ENCODE measurements around the gene CELA3B. TPM values are rescaled to one million over a fixed set of nuclear protein-coding genes. Genes with fewer than 3 reads are reported as not detected.

The CELA3B gene
- total and polyA plus RNA-seq, 2 of the 8 experiments (the other 6 are each of a cell fraction or from before 2014, with no cell fraction given) = not detected

DNA sequence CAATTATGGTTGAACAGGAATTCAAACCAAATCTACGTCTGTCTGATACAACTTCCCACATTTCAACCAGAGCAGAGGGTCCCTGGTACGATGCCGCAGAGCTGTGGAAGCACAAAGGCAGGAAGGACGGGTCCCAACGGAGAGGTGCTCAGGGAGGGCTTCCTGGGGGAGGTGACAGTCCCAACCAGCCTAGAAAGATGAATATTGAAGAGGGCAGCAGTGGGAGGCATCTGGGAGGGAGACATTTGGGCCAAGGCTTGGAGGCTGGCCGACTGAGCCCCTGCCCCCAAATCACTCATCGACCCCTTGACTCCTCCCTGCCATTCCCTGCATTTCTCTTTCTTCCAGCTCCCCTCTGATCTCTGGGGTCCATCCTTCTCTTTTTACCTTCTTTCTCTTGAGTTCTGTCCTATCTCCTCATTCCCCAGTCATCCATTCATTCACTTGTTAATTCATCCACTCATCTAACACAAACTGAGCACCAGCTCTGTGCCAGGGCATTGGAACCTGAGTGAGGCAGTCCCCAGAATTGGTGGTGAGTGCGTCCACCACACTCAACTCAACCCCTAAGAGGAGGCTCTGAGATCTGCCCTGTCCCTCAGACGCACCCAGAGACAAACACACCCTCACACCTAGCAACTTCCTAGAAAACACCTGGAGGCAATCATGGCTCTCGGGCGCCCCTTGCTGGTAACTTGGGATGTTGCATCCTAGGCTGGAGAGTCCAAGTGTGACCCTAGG is 13.2 kb upstream of the CELA3B start (continued):
- TF ChIP-seq RBBP5 (IDR thresholded peaks at IDR 0.05; ENCODE audit: borderline replicate concordance, low read depth, low read length) (no peak), TEAD4 (IDR thresholded peaks at IDR 0.05; ENCODE audit: low read depth, low read length) (no peak), MAFK (IDR thresholded peaks at IDR 0.05; ENCODE audit: low read depth, low read length) (no peak), TCF12 (IDR thresholded peaks at IDR 0.05; ENCODE audit: low read depth, low read length) (peak; percentile 74; the same call in 1 of the 2 replicates), RAD21 (IDR thresholded peaks at IDR 0.05 in 1 of 2, conservative IDR thresholded peaks at IDR 0.05 in 1 of 2; ENCODE audit: low read depth in 2 of 2, low read length in 2 of 2) (peak; percentile 99 to 100), CREB1 (IDR thresholded peaks at IDR 0.05) (peak; percentile 25; the same call in 1 of the 2 replicates), BACH1 (IDR thresholded peaks at IDR 0.05; ENCODE audit: low read length) (no peak), SP1 (IDR thresholded peaks at IDR 0.05; ENCODE audit: low read depth, low read length) (no peak), CBX5 (IDR thresholded peaks at IDR 0.05; ENCODE audit: low read depth, low read length) (no peak), KDM5A (IDR thresholded peaks at IDR 0.05; ENCODE audit: low read length) (no peak), RNF2 (IDR thresholded peaks at IDR 0.05; ENCODE audit: borderline replicate concordance, low read depth, low read length, missing control alignments, poor library complexity, severe bottlenecking) (no peak), RXRA (IDR thresholded peaks at IDR 0.05; ENCODE audit: insufficient read depth, low read depth, low read length) (no peak), EZH2 (IDR thresholded peaks at IDR 0.05; ENCODE audit: low read depth, low read length, severe bottlenecking) (no peak), SP4 (IDR thresholded peaks at IDR 0.05; ENCODE audit: low read length) (no peak), TAF7 (optimal IDR thresholded peaks at IDR 0.05; ENCODE audit: borderline replicate concordance, low read depth, low read length) (no peak), JUND (IDR thresholded peaks at IDR 0.05; ENCODE audit: low read length) (0 out of 2 replicates have a peak, but pooled peaks have one; percentile 18)
- TF ChIP-seq, protein P1, sequence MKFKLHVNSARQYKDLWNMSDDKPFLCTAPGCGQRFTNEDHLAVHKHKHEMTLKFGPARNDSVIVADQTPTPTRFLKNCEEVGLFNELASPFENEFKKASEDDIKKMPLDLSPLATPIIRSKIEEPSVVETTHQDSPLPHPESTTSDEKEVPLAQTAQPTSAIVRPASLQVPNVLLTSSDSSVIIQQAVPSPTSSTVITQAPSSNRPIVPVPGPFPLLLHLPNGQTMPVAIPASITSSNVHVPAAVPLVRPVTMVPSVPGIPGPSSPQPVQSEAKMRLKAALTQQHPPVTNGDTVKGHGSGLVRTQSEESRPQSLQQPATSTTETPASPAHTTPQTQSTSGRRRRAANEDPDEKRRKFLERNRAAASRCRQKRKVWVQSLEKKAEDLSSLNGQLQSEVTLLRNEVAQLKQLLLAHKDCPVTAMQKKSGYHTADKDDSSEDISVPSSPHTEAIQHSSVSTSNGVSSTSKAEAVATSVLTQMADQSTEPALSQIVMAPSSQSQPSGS (IDR thresholded peaks at IDR 0.05; ENCODE audit: low read length) = 0 out of 2 replicates have a peak, but pooled peaks have one; percentile 54
- TF ChIP-seq, protein P2, sequence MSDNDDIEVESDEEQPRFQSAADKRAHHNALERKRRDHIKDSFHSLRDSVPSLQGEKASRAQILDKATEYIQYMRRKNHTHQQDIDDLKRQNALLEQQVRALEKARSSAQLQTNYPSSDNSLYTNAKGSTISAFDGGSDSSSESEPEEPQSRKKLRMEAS (IDR thresholded peaks at IDR 0.05) = peak; percentile 34; the same call in 1 of the 2 replicates
- TF ChIP-seq, protein P3, sequence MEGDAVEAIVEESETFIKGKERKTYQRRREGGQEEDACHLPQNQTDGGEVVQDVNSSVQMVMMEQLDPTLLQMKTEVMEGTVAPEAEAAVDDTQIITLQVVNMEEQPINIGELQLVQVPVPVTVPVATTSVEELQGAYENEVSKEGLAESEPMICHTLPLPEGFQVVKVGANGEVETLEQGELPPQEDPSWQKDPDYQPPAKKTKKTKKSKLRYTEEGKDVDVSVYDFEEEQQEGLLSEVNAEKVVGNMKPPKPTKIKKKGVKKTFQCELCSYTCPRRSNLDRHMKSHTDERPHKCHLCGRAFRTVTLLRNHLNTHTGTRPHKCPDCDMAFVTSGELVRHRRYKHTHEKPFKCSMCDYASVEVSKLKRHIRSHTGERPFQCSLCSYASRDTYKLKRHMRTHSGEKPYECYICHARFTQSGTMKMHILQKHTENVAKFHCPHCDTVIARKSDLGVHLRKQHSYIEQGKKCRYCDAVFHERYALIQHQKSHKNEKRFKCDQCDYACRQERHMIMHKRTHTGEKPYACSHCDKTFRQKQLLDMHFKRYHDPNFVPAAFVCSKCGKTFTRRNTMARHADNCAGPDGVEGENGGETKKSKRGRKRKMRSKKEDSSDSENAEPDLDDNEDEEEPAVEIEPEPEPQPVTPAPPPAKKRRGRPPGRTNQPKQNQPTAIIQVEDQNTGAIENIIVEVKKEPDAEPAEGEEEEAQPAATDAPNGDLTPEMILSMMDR (IDR thresholded peaks at IDR 0.05; ENCODE audit: control extremely low read depth in 1 of 3, insufficient read depth in 1 of 3, low read depth in 1 of 3, low read length in 3 of 3) = peak; percentile 84 to 95 (median 92)

Data from H1 (cell line).